ENCODE results near the gene SH2D3C. TPM values are rescaled to one million over a fixed set of nuclear protein-coding genes. Genes with fewer than 3 reads are reported as not detected.

The SH2D3C gene
- total RNA-seq, 2 experiments from 2014 or later = 29.9 to 30.3 TPM

GRCh38 chr9:127711831-127712274 is 66.6 kb downstream of the SH2D3C start:
- POLR2A ChIA-PET = interaction anchor here (0.8 to 1.6 kb wide), 4 partner anchors 9 to 262 kb away, joined by 3 to 7 read pairs (median 4); no protein-coding TSS in a partner anchor
- peaks cover 2% of the 10 kb centered on the region for H3K36me3 Mint-ChIP-seq (ENCODE audit: low read depth)
- DNase-seq = no peak
- TF ChIP-seq CTCF (IDR thresholded peaks at IDR 0.05) = no peak
- H3K27me3 Mint-ChIP-seq = no peaks in the 10 kb centered on the region
- intact Hi-C loops (cut with micrococcal nuclease) = no loop called here
- ATAC-seq = no peak
- H3K4me3 Mint-ChIP-seq = no peak overlapping the region
- CTCF ChIA-PET = interaction anchor here (1.3 kb wide), 1 partner anchor 23 kb away, joined by 4 read pairs; no protein-coding TSS in a partner anchor
- peaks cover 33% of the 10 kb centered on the region for H3K4me1 Mint-ChIP-seq (ENCODE audit: low read depth)
- H3K9me3 Mint-ChIP-seq = peaks cover 2% of the 10 kb centered on the region
- no peak overlapping the region for H3K27ac Mint-ChIP-seq

GRCh38 chr9:127711226-127711701 is 67.2 kb downstream of the SH2D3C start:
- POLR2A ChIA-PET = interaction anchor here (0.6 to 1.6 kb wide), 5 partner anchors 10 to 288 kb away, joined by 3 to 7 read pairs (median 3); no protein-coding TSS in a partner anchor
- Mint-ChIP-seq H3K4me1 (ENCODE audit: low read depth) (peaks cover 32% of the 10 kb centered on the region), H3K9me3 (peaks cover 2% of the 10 kb centered on the region), H3K27ac (no peak overlapping the region), H3K27me3 (no peaks in the 10 kb centered on the region), H3K4me3 (no peak overlapping the region), H3K36me3 (ENCODE audit: low read depth) (peaks cover 2% of the 10 kb centered on the region)
- TF ChIP-seq CTCF (IDR thresholded peaks at IDR 0.05) = no peak
- CTCF ChIA-PET = interaction anchor here (1.3 kb wide), 1 partner anchor 23 kb away, joined by 4 read pairs; no protein-coding TSS in a partner anchor
- no peak for ATAC-seq
- intact Hi-C loops (cut with micrococcal nuclease) = no loop called here
- peak; percentile 34 for DNase-seq

- ChIA-PET POLR2A (interaction anchor here (1.0 to 1.4 kb wide), 2 partner anchors 16 to 287 kb away, joined by 4 read pairs; no protein-coding TSS in a partner anchor), CTCF (interaction anchor here (1.1 kb wide), 1 partner anchor 11 kb away, joined by 3 read pairs; no protein-coding TSS in a partner anchor)
- intact Hi-C loops (cut with micrococcal nuclease) = no loop called here
- Mint-ChIP-seq H3K4me1 (ENCODE audit: low read depth) (peaks cover 28% of the 10 kb centered on the region), H3K36me3 (ENCODE audit: low read depth) (peaks cover 2% of the 10 kb centered on the region), H3K4me3 (no peak overlapping the region), H3K9me3 (peaks cover 2% of the 10 kb centered on the region), H3K27me3 (no peaks in the 10 kb centered on the region), H3K27ac (no peak overlapping the region)
- DNase-seq (no peak), ATAC-seq (no peak)
- TF ChIP-seq CTCF (IDR thresholded peaks at IDR 0.05) = no peak
Observed at GRCh38 chr9:127710204-127710783, 68.2 kb downstream of the SH2D3C start.

GRCh38 chr9:127708952-127709587 is 69.4 kb downstream of the SH2D3C start:
- Mint-ChIP-seq H3K9me3 (peaks cover 2% of the 10 kb centered on the region), H3K4me3 (no peak overlapping the region), H3K27me3 (no peaks in the 10 kb centered on the region), H3K27ac (no peak overlapping the region), H3K36me3 (ENCODE audit: low read depth) (peaks cover 2% of the 10 kb centered on the region), H3K4me1 (ENCODE audit: low read depth) (peaks cover 24% of the 10 kb centered on the region)
- no peak for TF ChIP-seq CTCF (IDR thresholded peaks at IDR 0.05)
- CTCF ChIA-PET = interaction anchor here (1.3 kb wide), 1 partner anchor 26 kb away, joined by 4 read pairs; the partner anchor contains the start of gene TOR2A
- intact Hi-C loops (cut with micrococcal nuclease) = no loop called here
- POLR2A ChIA-PET = interaction anchor here (1.4 kb wide), 1 partner anchor 15 kb away, joined by 4 read pairs; no protein-coding TSS in a partner anchor
- no peak for ATAC-seq
- no peak for DNase-seq
